ENCODE data around the gene CLDN4.
A peak's percentile ranks its signal among the peaks of the same experiment; 100 is the strongest.
"Not testable (repeated sequence)": the region's sequence is repeated elsewhere in the genome, so short reads cannot be mapped to it uniquely, and the experiment has no call there.

Gene CLDN4

DNA sequence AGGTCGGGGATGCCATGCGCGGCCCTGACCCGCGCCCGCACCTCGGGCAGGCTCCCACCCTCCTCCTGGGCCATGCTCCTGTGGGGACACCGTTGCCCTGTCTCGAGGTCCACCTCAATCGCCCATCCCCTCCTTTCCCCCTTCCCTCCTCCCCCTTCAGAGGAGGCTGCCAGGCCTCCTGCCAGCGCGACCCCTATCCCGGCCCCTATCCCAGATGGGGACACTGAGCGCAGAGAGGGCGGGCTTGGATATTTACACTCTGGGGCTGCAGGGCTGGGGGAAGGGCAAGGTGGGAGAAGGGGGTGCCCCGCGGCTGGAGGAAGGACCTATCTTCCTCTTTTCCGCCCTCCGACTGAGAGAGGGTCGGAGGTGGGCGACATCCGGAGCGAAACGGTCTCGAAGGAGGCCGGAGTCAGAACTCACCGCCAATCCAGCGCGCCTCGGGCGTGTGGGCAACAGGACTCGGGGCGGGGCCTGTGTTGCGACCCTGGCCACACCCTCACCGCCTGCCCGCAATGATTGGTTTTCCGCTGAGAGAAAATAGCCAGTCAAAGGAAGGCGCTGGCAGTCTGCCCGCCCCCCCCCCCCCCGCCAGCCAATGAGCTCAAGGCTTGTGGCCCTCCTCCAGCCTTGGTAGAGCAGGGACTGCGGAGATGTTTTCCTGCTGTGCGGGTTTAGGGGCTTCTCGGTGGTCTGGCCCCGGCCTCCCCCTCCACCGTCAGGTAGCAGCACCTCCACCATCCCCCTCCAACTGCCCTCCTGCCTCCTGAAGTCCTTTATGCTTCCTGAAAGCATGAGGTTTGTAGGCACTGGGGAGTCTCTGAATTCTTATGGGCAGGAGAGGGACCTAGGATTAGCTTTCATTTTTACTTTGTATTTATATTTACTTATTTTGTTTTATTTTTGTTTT lies 11.5 kb downstream of the CLDN4 start, which contains the start of gene METTL27:
Gene METTL27, minus strand, starts transcription at position 450 of the 910 bp plus-strand sequence. Its CDS starts 376 bp downstream, at position 74.
- peak; percentile 78 to 80 for DNase-seq (ENCODE audit: low read depth in 1 of 2, low spot score in 1 of 2)

DNA sequence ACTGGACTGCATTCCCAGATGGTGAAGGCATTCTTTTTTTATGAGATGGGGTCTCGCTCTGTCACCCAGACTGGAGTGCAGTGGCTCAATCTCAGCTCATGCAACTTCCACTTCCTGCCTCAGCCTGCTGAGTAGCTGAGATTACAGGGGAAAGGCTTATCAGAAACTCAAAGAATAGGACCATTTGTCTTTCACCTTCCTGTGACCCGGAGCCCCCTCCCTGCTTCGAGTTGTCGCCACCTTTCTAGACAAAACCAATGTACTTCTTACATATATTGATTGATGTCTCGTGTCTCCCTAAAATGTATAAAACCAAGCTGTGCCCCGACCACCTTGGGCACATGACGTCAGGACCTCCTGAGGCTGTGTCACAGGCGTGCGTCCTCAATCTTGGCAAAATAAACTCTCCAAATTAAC lies 13.3 kb downstream of the CLDN4 start:
- DNase-seq (ENCODE audit: low read depth in 1 of 2, low spot score in 1 of 2), result no peak

DNA sequence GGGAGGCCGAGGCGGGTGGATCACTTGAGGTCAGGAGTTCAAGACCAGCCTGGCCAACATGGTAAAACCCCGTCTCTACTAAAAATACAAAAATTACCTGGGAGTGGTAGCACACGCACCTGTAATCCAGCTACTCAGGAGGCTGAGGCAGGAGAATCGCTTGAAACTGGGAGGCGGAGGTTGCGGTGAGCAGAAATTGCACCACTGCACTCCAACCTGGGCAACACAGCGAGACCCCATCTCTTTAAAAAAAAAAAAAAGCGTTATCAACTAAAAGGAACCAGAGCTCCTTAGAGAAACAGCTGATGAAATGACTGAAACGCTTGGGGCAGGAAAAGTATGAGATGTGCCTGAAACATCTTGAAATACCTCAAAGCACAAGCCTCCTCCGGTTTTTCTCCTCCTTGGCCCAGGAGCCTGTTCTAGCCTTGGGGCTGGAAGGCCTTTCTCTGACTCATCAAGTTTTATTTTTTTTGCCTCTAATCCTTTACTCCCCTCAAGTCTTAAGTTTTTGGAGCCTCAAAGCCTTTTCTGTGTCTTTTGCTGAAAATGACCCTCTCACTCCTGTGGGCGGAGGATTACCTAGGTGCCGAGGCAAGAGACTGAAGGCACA lies 14.2 kb downstream of the CLDN4 start:
- no peak for DNase-seq (ENCODE audit: low read depth in 1 of 2, low spot score in 1 of 2)

DNA sequence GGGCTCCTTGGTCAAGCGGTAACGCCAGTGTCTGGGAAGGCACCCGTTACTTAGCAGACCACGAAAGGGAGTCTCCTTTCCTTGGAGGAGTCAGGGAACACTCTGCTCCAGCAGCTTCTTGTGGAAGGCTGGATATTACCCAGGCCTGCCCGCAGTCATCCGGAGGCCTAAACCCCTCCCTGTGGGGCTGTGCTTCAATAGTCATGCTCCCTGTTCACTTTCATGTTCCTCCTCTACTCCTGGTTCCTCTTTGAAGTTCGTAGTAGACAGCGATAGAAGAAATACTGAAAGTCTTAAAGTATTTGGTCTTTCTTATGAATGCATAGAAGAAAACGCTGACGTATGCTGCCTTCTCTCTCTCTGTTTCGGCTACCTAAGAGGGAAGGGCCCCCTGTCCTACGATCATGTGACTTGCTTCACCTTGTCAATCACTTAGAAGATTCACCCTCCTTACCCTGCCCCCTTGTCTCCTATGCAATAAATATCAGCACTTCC lies 15.0 kb downstream of the CLDN4 start:
- not testable (repeated sequence) for DNase-seq (ENCODE audit: low read depth in 1 of 2, low spot score in 1 of 2)

DNA sequence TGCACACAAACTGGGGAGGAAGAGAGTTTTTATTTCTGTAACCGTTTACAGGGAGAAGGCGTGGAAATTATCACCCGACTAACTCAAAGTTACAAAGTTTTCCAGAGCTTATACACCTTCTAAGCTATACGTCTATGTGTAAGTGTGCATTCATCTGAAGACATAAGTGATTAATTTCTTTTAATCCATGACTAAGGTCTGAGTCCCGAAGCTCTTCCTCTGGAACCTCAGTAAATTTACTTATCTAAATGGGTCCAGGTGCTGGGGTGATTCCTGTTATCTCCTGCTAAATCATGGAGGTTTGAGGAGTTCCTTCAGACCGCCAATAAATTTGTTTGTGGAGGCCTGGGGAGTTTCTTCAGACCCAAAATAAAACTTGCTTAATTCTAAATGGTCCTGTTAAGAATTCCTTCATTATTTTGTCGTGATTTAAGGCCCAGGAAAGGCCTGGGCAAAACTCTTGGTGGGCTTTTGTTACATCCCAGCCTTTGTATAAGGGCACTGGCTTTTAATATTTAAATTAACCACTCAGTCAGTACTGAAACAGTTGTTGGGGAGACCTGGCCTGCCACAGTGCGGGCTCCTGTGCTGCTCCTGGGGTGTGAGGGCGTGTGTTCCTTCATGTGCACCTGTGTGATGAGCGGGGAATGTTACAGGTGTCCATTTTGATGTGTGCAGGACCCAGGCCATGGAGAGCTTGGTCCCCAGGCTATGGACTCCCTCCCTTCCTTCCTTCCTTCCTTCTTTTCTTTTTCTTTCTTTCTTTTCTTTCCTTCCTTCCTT lies 17.3 kb downstream of the CLDN4 start:
- no peak for DNase-seq (ENCODE audit: low read depth in 1 of 2, low spot score in 1 of 2)

DNA sequence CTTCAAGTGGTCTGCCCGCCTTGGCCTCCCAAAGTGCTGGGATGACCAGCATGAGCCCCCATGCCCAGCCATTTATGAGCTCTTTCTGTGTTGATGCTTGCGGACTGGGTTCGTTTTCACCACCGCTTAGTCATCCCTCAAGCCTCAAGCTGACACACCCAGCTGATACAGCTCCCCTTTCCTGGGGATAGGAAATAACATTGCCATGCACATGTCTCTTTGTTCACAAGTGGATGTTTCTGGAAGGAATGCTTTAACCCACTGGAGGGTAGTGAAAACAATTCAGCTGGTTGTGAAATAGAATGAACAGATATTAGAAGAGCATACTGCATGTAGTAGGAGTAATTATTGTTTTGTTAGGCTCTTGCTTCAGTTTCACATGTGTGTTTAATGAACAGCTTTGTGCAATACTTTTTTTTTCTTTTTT lies 20.0 kb downstream of the CLDN4 start:
- no peak for DNase-seq (ENCODE audit: low read depth in 1 of 2, low spot score in 1 of 2)

DNA sequence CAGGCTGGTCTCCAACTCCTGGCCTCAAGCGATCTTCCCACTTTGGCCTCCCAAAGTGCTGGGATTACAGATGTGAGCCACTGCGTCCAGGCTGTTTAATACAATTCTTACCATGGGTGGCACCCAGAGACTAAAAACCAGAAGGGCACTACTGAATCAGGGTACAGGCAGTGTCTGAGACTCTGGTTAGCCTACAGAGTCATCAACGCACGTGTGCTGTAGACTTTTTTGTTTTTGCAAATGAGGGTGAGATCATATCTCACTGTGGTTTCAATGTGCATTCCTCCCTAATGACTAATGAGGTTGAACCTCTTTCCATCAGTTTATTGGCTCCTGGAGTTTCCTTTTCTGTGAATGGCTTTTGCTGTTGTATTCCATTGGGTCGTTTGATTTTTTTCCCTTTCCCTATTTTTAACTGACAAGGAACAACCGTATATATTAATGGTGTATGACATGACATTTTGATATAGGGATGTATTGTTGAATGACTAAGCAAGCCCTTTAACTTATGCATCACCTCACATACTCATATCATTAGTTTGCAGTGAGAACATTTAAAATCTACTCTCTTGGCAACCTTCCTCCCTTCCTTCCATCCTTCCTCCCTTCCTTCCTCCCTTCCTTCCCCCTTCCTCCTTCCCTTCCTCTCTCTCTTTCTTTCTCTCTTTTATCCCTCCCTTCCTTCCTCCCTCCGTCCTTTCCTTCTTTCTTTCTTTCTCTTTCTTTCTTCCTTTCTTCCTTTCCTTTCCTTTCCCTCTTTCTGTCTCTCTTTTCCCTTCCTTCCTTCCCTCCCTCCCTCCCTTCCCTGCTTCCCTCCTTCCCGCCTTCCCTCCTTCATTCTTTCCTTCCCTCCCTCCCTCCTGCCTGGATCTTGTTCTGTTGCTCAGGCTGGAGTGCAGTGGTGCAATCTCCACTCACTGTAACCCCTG lies 20.9 kb downstream of the CLDN4 start:
- DNase-seq (ENCODE audit: low read depth in 1 of 2, low spot score in 1 of 2), result no peak

DNA sequence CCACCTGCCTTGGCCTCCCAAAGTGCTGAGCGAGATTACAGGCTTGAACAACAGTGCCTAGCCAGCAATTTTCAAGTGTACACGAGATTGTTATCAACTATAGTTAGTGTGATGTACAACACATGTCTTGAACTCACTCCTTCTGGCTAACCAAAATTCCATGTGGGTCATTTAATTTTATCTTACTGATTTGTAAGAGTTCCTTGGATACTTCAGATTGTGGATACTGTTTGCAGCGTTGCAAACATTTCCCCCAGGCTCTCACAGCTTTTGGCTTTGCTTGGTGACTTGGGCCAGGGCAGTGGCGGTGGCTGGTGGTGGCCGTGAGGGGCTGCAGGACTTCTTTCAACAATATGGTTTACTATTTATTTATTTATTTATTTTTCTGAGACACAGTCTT lies 21.7 kb downstream of the CLDN4 start:
- DNase-seq (ENCODE audit: low read depth in 1 of 2, low spot score in 1 of 2), result no peak

DNA sequence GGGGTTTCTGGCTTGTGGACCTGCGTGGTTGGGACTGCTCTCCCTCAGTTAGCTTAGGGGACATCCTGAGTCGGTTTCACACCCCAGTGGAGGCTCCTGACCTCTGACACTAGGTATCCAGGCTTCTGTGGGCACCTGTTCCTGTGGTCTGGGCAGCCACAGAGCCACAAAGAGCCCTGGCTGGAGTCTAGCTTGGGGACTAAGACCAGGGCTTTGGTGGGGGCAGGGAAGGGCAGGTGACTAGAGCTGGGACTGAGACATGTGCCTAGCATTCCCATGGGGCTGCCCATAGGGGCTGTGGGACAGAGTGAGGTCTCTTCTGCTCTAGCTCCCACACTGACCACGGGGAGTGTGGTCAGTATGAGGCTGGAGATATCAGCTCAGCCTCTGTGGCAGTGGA lies 26.1 kb downstream of the CLDN4 start:
- no peak for DNase-seq (ENCODE audit: low read depth in 1 of 2, low spot score in 1 of 2)

DNA sequence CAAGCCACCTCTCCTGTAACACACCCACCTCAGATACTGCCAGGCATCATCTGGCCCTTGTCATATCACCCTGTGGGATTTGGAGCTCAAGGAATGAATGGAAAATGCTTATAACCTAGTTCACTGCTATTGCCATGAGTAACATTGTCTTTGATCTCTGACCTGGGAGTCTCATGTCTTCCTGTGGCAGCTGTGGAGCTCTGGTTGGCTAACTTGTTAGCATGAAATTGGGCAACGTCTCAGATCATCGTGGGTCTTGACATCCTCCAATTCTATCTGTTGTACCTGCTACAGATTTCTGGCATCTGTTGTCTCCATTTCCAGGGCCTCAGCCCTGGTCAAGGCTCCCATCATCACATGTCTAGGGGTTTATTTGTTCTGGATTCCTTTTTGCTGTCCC lies 28.0 kb downstream of the CLDN4 start:
- no peak for DNase-seq (ENCODE audit: low read depth in 1 of 2, low spot score in 1 of 2)

DNA sequence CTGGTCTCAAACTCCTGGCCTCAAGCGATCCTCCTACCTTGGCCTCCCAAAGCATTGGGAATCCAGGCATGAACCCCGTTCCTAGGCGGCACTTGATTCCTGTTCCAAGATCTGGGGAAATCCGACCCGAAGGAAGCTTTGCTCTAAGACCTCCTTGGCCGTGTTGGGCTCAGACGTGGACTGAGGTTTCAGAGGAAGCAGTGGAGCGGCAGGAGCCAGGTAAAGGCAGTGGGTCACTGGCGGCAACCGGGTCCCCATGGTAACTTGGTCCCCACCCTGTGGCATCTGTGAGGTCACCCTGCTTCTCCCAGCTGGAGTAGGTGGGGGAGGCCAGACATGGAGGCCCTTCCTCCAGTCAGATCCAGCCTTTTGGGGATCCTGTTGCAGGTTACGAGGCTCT lies 30.1 kb downstream of the CLDN4 start, which contains the start of gene TMEM270:
Gene TMEM270, plus strand, starts transcription at position 301 of the 400 bp plus-strand sequence. Its CDS starts 36 bp downstream, at position 337.
- DNase-seq (ENCODE audit: low read depth in 1 of 2, low spot score in 1 of 2), result no peak

DNA sequence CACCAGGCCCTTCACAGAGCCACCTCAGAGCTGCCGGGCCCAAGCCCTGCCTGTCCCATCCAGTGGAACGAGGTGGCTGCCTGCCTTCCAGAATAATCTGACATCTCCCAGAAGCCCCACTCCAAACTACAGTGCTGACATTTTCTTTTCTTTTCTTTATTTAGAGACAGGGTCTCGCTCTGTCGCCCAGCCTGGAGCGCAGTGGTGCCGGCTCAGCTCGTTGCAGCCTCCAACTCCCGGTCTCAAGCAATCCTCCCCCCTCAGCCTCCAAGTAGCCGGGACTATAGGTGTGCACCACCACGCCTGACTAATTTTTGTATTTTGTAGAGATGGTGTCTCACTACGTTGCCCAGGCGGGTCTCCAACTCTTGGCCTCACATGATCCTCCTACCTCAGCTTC lies 30.5 kb downstream of the CLDN4 start:
- no peak for DNase-seq (ENCODE audit: low read depth in 1 of 2, low spot score in 1 of 2)

DNA sequence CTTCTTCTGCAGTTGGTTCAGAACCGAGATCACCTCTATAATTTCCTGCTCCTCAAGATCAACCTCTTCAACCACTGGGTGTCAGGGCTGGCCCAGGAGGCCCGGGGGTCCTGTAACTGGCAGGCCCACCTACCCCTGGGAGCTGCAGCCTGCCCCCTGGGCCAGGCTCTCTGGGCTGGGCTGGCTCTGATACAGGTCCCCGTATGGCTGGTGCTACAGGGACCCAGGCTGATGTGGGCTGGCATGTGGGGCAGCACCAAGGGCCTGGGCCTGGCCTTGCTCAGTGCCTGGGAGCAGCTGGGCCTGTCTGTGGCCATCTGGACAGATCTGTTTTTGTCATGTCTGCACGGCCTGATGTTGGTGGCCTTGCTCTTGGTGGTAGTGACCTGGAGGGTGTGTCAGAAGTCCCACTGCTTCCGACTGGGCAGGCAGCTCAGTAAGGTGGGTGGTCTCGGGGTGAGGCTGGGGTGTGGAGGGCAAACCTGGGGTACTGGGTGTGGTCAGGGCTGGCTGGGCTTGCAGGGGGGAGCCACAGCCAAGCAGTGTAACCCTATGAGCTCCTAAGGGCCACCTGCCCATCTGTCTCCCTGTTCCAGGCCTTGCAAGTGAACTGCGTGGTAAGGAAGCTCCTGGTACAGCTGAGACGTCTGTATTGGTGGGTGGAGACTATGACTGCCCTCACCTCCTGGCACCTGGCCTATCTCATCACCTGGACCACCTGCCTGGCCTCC lies 34.4 kb downstream of the CLDN4 start:
- no peak for DNase-seq (ENCODE audit: low read depth in 1 of 2, low spot score in 1 of 2)

DNA sequence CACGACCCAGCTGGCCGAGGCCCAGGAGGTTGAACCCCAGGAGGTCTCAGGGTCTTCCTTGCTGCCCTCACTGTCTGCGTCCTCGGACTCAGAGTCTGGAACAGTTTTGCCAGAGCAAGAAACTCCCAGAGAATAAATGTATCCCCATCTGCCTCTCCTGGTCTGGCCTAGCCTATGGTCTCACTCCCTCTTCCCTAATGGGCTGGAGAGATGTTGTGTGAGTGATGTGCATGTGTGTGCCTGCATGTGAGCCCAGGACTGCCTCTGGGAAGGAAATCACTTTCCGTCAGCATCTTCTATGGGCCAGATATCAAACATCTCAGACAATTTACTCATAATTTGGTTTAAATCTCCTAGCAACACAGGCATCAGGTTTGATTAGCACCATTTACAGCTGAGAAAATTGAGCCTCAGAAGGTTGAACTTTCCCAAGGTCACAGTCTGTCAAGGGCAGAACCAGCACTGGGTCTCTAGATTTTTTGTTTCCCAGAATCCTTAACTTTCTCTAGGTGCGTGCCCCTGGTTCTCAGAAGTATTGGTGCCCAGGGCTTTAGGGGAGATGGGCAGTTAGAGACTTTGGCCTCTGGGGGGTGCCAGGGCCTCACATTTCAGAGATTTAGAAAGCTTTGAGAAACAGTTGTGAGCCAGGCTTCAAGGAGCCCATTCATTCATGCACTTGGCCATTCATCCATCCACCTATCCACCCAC lies 35.1 kb downstream of the CLDN4 start:
- DNase-seq (ENCODE audit: low read depth in 1 of 2, low spot score in 1 of 2), result no peak

DNA sequence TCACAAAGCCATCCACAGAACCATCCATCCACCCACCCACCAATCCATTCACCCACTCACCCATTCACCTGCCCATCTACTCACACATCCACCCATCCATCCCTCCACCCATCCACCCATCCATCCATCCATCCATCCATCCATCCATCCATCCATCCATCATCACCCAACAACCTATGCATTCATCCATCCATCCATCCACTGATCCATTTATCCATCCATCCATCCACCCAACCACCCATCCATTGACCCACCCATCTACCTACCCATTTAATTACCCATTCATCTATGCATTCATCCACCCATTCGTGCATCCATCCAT lies 35.6 kb downstream of the CLDN4 start:
- DNase-seq (ENCODE audit: low read depth in 1 of 2, low spot score in 1 of 2), result no peak

DNA sequence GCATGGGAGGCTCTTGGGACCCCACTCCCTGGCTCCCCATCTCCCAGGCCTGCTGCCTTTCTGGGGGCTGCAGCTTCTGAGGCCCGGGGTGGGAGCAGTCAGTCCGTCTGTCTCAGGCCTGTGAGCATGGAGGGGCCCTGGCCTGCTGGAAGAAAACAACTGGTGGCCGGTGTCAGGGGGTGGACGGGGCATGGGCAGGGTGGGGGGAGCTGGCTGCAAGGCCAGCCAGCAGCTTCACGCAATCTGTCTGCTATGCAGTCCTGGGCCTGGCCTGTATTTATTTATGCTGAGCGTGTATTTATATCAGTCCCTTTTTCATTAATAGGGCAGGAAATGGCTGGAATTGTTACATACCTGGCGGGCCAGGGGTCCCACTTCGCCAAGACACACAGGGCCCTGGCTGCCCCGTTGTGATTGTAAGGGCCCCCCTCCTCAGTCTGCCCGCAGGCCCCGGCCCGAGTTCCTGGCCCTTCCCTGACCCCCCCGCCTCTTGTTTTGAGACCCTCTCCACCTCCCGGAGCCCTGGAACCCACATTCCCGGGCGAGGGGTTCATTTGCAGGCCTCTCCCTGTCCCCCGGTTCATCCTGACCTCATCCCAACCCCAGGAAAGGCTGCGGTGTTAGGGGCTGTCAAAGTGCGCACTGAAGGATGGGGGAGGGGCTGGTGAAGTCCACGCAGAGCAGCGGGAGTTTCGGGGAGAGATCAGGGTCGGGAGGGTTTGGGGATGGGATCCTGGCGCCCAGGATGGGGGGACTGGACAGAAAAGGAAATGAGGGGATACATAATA lies 38.4 kb downstream of the CLDN4 start:
- DNase-seq (ENCODE audit: low read depth in 1 of 2, low spot score in 1 of 2), result no peak

DNA sequence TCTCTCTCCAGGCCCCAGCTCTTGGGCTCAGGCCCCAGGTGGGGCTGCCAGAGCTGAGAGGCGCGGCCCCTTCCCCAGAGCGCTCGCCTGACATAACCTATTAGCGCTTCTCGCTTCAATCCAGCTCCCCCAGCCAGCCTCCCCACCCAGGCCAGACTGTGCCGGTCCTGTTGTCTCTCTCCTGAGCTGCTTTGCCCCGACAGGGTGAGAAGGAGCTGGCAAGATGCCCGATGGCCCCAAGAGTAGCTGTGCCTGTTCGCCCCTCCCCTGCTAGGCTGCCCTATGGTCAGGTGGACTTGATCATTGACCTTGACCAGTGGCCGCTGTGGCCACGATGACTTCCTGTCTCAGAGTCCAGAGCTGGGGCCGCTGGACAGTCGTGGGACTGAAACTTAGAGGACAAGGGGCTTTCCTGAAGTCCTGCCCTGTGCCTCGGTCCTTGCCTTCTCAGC lies 39.3 kb downstream of the CLDN4 start:
- no peak for DNase-seq (ENCODE audit: low read depth in 1 of 2, low spot score in 1 of 2)
